Heart right ventricle (tissue), 16 donors: ENCODE results near the gene ZGLP1. TPM values are rescaled to one million over a fixed set of nuclear protein-coding genes. Genes with fewer than 3 reads are reported as not detected.

Experiments used
- ATAC-seq, 8 donors: fragments of 200-7000 bp; cut with Tn5 transposase; one replicate each; pipeline ENCODE4 v1.9.1; 2020; ENCODE audit warnings: mild to moderate bottlenecking in 8 of 8, moderate library complexity in 8 of 8, moderate number of reproducible peaks in 1 of 8
- DNase-seq, 2 donors: peaks; one replicate each; pipeline ENCODE4 v3.0.0-alpha.2; 2020
- H3K27ac ChIP-seq, 10 donors: fragments of 200-600 bp; sonication (generic) in 2 of 10; one replicate each; pipeline versions ENCODE4 v1.5.0 to v1.8.0; 2020 to 2022; ENCODE audit warnings: mild to moderate bottlenecking in 3 of 10
- H3K27me3 ChIP-seq, 7 donors: fragments of 200-600 bp; one replicate each; pipeline ENCODE4 v1.8.0; 2021 to 2022; ENCODE audit warnings: mild to moderate bottlenecking in 2 of 7
- H3K36me3 ChIP-seq, 9 donors: fragments of 200-600 bp; sonication (generic) in 1 of 9; one replicate each; pipeline versions ENCODE4 v1.5.0 to v1.8.0; 2020 to 2022; ENCODE audit warnings: mild to moderate bottlenecking in 2 of 9
- H3K4me1 ChIP-seq, 9 donors: fragments of 200-600 bp; sonication (generic) in 1 of 9; one replicate each; pipeline versions ENCODE4 v1.5.0 to v1.8.0; 2020 to 2022; ENCODE audit warnings: mild to moderate bottlenecking in 4 of 9
- H3K4me3 ChIP-seq, 10 donors: fragments of 200-600 bp; sonication (generic) in 2 of 10; one replicate each; pipeline versions ENCODE4 v1.5.0 to v1.8.0; 2020 to 2022; ENCODE audit warnings: mild to moderate bottlenecking in 7 of 10, moderate library complexity in 2 of 10
- H3K9me3 ChIP-seq, 11 donors: fragments of 200-600 bp in 10 of 11; sonication (generic) in 2 of 11; one replicate each; pipeline versions ENCODE4 v1.5.0 to v1.8.0; 2013 to 2022; ENCODE audit warnings: mild to moderate bottlenecking in 2 of 11, control low read depth in 1 of 11, moderate library complexity in 1 of 11
- WGBS, 2 donors: extraction: QIAGEN DNeasy Blood & Tissue Kit; methylation state at CpG; one replicate each; pipeline ENCODE4 v1.1.7; 2013; ENCODE audit warnings: inconsistent platforms in 1 of 2; 5-methylcytosine and 5-hydroxymethylcytosine counted together
- intact Hi-C, 10 donors: fragments of 100-400 bp; cut with DNase I; formaldehyde crosslinking; loops; one replicate each; pipeline versions ENCODE4 v1.11.1 to v1.14.2; 2022
- polyA plus RNA-seq, 2 donors: library from polyadenylated mRNA; stranded (reverse); fragments of 200-250 nt; gene quantifications; one replicate each; pipeline ENCODE4 v1.2.3, GENCODE V29; 2013
- total RNA-seq, 10 donors: library from RNA; stranded (reverse); fragmentation: NEBNext Ultra II Directional in 3 of 10; extraction: Animal tissue kit (Norgen Biotek cat#: 25700) in 3 of 10; gene quantifications; one replicate each; pipeline versions ENCODE4 v1.2.1 to v1.2.4, GENCODE V29; 2021 to 2023
- TF ChIP-seq, protein P1 (sequence below), 9 donors: fragments of 200-600 bp; sonication (generic) in 2 of 9; IDR thresholded peaks; one replicate each; pipeline versions ENCODE4 v1.5.0 to v1.8.0; 2021 to 2022; ENCODE audit warnings: antibody characterized with exemption in 9 of 9, mild to moderate bottlenecking in 5 of 9, moderate library complexity in 1 of 9
- donor health status: Arrhythmogenic right ventricular cardiomyopathy.
- donor health status: ischemic (EF 13 %, LVEDD 7.1; RV severe dilation, severe dysfunction).
- donor health status: healthy with polysubstance abuse.
- donor health status: DM: no; HTN: yes; CAD: no.
- donor health status: DM: no; HTN: no; CAD: no.
- donor health status: ischemic (EF 25% LVEDD 6.9; RV normal size, moderate dysfunction).
- donor health status: ischemic (EF 25% LVEDD 5.7; RV mildly dilated, moderate dysfunction).
- donor health status: healthy.
- donor health status: DM: yes; HTN: yes; CAD: no.
- donor health status: Ischemic cardiomyopathy.
- donor health status: ischemic (EF 35%, LVEDD 5.7; RV mildly dilated, moderate dysfunction).
- donor health status: nonischemic (EF 11% LVEDD 7.7; RV severe dilation, severe dysfunction).
- donor health status: DM: yes; HTN: yes; CAD: no.
- donor health status: PGD.
- donor health status: ischemic (EF 29% LVEDD 5.4; RV normal size, mild dysfunction).
- donor health status: nonischemic (EF 23%, LVEDD 6.1; RV moderate dilation, normal function).

The ZGLP1 gene
- total and polyA plus RNA-seq, 12 donors, result 0.34 to 8.9 (median 0.89) TPM

DNA sequence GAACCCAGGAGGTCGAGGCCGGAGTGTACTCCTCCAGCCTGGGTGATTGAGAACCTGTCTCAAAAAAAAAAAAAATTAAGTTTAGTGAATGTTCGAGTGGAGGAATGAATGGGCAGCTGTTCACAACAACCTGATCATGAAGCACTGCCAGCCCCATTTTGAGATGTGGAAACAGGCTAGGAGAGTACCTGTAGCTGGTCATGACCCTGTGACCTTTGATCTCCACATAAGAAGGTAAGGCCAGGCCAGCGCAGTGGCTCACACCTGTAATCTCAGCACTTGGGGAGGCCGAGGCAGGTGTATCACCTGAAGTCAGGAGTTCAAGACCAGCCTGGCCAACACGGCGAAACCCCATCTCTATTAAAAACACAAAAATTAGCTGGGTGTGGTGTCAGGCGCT is 16.1 kb upstream of the ZGLP1 start:
- ATAC-seq (no peak), DNase-seq (no peak)
- peaks cover 9 to 100% (median 92%) of the 10 kb centered on the region in 9 donors for H3K36me3 ChIP-seq
- no peak overlapping the region for H3K4me3 ChIP-seq
- WGBS, 2 donors, result 91 to 96% methylated on average over 8 of the region's 8 CpGs
- H3K9me3 ChIP-seq, result no peaks in the 10 kb centered on the region
- no peak overlapping the region for H3K27ac ChIP-seq
- H3K4me1 ChIP-seq, result no peaks in the 10 kb centered on the region
- H3K27me3 ChIP-seq, result no peaks in the 10 kb centered on the region
- intact Hi-C loops, result loop anchor here in 1 of 10 donors (5.0 kb wide), 1 partner anchor 38 kb away; the partner anchor contains the start of genes ICAM4 and ICAM5
- TF ChIP-seq, protein P1, sequence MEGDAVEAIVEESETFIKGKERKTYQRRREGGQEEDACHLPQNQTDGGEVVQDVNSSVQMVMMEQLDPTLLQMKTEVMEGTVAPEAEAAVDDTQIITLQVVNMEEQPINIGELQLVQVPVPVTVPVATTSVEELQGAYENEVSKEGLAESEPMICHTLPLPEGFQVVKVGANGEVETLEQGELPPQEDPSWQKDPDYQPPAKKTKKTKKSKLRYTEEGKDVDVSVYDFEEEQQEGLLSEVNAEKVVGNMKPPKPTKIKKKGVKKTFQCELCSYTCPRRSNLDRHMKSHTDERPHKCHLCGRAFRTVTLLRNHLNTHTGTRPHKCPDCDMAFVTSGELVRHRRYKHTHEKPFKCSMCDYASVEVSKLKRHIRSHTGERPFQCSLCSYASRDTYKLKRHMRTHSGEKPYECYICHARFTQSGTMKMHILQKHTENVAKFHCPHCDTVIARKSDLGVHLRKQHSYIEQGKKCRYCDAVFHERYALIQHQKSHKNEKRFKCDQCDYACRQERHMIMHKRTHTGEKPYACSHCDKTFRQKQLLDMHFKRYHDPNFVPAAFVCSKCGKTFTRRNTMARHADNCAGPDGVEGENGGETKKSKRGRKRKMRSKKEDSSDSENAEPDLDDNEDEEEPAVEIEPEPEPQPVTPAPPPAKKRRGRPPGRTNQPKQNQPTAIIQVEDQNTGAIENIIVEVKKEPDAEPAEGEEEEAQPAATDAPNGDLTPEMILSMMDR (IDR thresholded peaks at IDR 0.05), result no peak

DNA sequence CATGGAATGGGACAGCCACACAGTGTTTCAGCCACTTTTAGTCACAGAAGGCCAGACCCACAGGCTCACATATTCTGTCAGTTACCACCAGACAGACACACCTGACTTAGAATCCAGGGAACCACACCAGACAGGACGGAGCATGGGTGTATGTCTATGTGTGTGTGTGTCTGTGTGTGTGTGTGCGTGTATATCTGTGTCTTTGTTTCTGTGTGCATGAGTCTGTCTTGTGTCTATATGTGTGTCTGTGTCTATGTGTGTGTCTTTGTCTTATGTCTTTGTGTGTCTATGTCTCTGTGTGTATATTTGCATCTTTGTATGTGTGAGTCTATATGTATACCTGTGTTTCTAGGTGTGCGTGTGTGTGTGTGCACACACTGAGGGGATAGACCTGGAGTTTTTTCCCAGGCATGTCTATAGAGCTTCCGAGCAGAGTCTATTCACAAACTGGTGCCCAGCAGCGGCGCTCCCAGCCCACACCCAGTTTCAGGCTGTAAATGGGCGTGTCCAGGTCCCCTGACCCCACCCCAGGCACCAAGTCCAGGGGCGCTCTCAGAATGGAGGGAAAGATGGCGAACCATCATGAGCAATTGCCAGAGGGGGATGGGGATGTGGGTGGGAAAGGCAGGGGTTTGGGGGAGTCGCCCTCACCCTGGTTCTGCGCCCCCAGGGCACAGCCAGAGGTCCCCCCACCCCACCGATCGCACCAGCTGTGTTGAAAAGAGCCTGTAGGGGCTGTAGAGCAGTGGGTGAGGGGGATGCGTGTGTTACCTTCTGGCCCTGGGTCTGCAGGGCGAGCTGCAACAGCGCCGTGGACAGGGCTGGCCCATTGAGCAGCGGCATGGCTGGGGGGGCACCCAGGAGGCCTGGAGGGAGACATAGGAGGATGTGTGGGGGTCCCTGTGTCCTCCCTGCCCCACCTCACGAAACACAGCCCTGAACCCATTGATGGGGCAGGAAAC is 12.5 kb upstream of the ZGLP1 start:
- TF ChIP-seq, protein P1 (IDR thresholded peaks at IDR 0.05), result no peak
- Histone ChIP-seq H3K9me3 (no peaks in the 10 kb centered on the region), H3K27ac (no peak overlapping the region), H3K27me3 (no peaks in the 10 kb centered on the region), H3K36me3 (peaks cover 0 to 100% (median 85%) of the 10 kb centered on the region in 9 donors), H3K4me1 (no peaks in the 10 kb centered on the region), H3K4me3 (no peak overlapping the region)
- ATAC-seq, result peak in 1 of 8 donors; percentile 10
- intact Hi-C loops, result no loop called here
- DNase-seq, result no peak
- 94 to 96% methylated on average over 19 of the region's 19 CpGs for WGBS, 2 donors

DNA sequence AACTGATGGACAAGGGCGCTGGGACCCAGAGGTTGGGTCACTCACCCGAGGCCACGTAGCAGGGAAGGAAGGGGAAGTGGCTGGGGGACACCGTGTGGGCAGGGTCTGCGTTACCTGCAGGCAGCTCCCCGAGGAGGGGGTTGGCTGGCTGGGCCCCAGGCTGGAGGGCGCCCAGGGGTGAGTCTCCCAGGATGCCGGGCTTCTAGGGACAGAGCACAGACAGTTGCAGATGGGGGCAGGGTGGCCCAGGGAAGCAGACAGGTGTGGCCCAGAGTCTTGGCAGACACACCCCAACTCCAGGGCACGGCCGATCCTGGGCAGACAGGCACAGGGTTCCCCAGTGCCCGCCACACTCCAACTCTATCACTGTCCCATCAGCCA is 11.8 kb upstream of the ZGLP1 start:
- TF ChIP-seq, protein P1 (IDR thresholded peaks at IDR 0.05), result no peak
- ATAC-seq (no peak), DNase-seq (no peak)
- Histone ChIP-seq H3K36me3 (peaks cover 0 to 100% (median 83%) of the 10 kb centered on the region in 9 donors), H3K4me3 (no peak overlapping the region), H3K4me1 (peaks cover 0 to 4% (median under 1%) of the 10 kb centered on the region in 9 donors), H3K27ac (no peak overlapping the region), H3K27me3 (no peaks in the 10 kb centered on the region), H3K9me3 (no peaks in the 10 kb centered on the region)
- 89 to 91% methylated on average over 11 of the region's 11 CpGs for WGBS, 2 donors
- intact Hi-C loops, result no loop called here

DNA sequence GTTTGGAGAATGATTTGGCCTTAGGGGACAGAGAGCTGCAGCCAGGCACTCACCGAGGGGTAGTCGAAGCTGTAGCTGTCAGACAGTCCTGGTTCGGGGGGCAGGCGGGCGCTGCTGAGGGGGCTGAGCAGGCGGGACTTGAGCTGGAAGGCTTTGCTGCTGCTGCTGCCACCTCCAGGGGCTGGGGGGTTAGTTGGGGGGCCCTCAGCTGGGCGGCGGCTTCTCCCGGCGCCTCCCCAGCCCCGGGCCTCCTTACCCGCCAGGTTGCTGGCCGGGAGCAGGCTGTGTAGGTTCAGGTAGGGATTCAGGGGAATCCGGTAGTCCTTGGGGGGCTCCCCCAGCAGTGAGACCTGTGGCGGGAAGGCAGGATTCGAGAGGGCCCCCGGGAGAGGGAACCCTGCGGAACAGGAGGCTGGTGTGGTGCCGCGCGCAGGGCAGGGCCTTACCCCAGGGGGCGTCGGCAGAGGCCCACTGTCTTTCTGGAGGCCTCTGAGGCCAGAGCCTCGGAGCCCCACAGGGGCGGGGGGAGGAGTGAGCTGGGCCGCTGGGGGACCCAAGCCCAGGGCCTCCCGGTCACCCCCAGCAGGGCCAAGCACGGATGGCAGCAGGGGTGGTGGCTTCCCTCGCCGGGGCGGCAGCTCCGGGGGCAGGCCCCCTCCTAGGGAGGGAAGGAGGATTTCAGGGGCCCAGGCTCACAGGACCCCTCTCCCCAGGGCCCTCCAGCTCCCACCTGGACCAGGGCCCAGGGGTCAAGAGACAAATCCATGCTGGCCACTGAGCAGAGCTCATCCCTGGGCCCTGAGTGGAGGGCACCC is 11.2 kb upstream of the ZGLP1 start:
- peaks cover 4 to 10% (median 7%) of the 10 kb centered on the region in 9 donors for H3K4me1 ChIP-seq
- H3K27me3 ChIP-seq, result no peaks in the 10 kb centered on the region
- DNase-seq (no peak), ATAC-seq (peak in 1 of 8 donors; percentile 7)
- no peaks in the 10 kb centered on the region for H3K9me3 ChIP-seq
- WGBS, 2 donors, result 94 to 95% methylated on average over 29 to 32 of the region's 32 CpGs
- no peak overlapping the region for H3K4me3 ChIP-seq
- TF ChIP-seq, protein P1 (IDR thresholded peaks at IDR 0.05), result no peak
- intact Hi-C loops, result no loop called here
- H3K36me3 ChIP-seq, result peaks cover 0 to 98% (median 77%) of the 10 kb centered on the region in 9 donors
- H3K27ac ChIP-seq, result no peak overlapping the region
